Activated T-cell treated with anti-CD3 and anti-CD28 coated beads for 1 hour (primary cell): ENCODE results near the gene MEGF11.
"Not testable (repeated sequence)": the region's sequence is repeated elsewhere in the genome, so short reads cannot be mapped to it uniquely, and the experiment has no call there.

Experiments used
- DNase-seq: peaks from one replicate; pipeline ENCODE4 v3.0.0-alpha.2; 2020; ENCODE audit warnings: low read depth

MEGF11 gene

GRCh38 chr15:66275352-66275751, 21.8 kb upstream of the MEGF11 start:
- DNase-seq, result no peak

- DNase-seq, result no peak
Observed at GRCh38 chr15:66270932-66271331, 17.4 kb upstream of the MEGF11 start.

GRCh38 chr15:66269326-66270090, 16.0 kb upstream of the MEGF11 start:
- no peak for DNase-seq

GRCh38 chr15:66264859-66265513, 11.4 kb upstream of the MEGF11 start:
- no peak for DNase-seq

- DNase-seq, result not testable (repeated sequence)
Observed at GRCh38 chr15:66262837-66263236, 9.3 kb upstream of the MEGF11 start.

GRCh38 chr15:66261056-66261455, 7.5 kb upstream of the MEGF11 start:
- no peak for DNase-seq

GRCh38 chr15:66256692-66257091, 3.1 kb upstream of the MEGF11 start:
- DNase-seq, result no peak

GRCh38 chr15:66254951-66255676, 1.6 kb upstream of the MEGF11 start:
- no peak for DNase-seq

- no peak for DNase-seq
Observed at GRCh38 chr15:66254089-66254950, 770 bp upstream of the MEGF11 start.

- no peak for DNase-seq
Observed at GRCh38 chr15:66252685-66253417, 699 bp downstream of the MEGF11 start.

GRCh38 chr15:66251790-66252684, 1.5 kb downstream of the MEGF11 start:
- peak; percentile 33 for DNase-seq

- DNase-seq, result no peak
Observed at GRCh38 chr15:66251065-66251789, 2.3 kb downstream of the MEGF11 start.

- no peak for DNase-seq
Observed at GRCh38 chr15:66249605-66250174, 3.9 kb downstream of the MEGF11 start.

GRCh38 chr15:66246937-66247336, 6.6 kb downstream of the MEGF11 start:
- no peak for DNase-seq

GRCh38 chr15:66245832-66246231, 7.7 kb downstream of the MEGF11 start:
- not testable (repeated sequence) for DNase-seq

- DNase-seq, result no peak
Observed at GRCh38 chr15:66241908-66242285, 11.7 kb downstream of the MEGF11 start.

- no peak for DNase-seq
Observed at GRCh38 chr15:66241087-66241907, 12.3 kb downstream of the MEGF11 start.

GRCh38 chr15:66240240-66240794, 13.2 kb downstream of the MEGF11 start:
- DNase-seq, result no peak
